Stimulated activated CD4-positive, alpha-beta T cell treated with anti-CD3 and anti-CD28 coated beads, Interleukin-1b, Interleukin-23, amount 100 ng/mL, for 48 hours (primary cell): Measurements from ENCODE around the gene CSNK1D.
A peak's percentile ranks its signal among the peaks of the same experiment; 100 is the strongest.

ENCODE experiments used
- DNase-seq: peaks from one replicate; pipeline ENCODE4 v3.0.0-alpha.2; 2020

Gene CSNK1D

DNA sequence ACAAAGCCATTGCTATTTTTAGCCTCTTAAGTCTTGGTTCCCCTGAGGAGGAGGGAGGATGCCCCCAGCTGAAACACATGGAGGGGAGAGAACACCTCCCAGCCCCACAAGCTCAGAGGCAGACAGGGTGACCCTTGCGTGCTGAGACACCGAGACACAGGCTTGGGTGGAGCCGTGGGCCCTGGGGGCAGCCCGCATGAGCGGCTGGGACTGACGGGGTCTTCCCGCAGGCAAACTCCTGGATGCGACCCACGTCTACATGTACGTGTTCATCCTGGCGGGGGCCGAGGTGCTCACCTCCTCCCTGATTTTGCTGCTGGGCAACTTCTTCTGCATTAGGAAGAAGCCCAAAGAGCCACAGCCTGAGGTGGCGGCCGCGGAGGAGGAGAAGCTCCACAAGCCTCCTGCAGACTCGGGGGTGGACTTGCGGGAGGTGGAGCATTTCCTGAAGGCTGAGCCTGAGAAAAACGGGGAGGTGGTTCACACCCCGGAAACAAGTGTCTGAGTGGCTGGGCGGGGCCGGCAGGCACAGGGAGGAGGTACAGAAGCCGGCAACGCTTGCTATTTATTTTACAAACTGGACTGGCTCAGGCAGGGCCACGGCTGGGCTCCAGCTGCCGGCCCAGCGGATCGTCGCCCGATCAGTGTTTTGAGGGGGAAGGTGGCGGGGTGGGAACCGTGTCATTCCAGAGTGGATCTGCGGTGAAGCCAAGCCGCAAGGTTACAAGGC is 34.9 kb downstream of the CSNK1D start:
- peak; percentile 74 for DNase-seq

DNA sequence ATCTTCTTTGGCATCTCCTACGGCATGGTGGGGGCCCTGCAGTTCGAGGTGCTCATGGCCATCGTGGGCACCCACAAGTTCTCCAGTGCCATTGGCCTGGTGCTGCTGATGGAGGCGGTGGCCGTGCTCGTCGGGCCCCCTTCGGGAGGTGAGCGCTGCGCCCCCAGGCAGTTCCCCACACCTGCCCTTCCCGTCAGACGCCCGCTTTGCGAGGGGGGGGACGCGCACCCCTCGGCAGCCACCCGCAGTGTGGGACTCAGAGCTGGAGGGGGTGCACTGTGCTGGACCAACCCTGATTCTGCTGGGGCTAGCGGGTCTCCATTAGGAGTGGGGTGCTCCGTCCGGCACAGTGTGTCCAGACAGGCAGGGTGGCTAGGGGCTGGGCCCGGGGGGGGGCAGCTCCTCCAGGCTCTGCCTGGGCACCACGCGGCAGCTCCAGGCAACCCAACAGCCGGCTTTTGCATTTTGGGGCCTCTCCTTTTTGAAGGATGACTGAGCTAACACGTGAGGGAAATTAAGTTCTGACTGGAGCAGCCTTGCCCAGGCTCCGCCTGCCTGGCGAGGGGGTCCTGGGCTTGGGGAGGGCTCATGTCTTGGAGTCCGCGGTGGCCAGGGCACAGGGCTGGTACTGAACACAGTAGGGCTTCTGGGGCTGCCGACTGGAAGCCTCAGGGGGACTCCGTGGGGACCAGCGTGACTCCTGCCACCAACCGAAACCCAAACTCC is 35.6 kb downstream of the CSNK1D start:
- no peak for DNase-seq

DNA sequence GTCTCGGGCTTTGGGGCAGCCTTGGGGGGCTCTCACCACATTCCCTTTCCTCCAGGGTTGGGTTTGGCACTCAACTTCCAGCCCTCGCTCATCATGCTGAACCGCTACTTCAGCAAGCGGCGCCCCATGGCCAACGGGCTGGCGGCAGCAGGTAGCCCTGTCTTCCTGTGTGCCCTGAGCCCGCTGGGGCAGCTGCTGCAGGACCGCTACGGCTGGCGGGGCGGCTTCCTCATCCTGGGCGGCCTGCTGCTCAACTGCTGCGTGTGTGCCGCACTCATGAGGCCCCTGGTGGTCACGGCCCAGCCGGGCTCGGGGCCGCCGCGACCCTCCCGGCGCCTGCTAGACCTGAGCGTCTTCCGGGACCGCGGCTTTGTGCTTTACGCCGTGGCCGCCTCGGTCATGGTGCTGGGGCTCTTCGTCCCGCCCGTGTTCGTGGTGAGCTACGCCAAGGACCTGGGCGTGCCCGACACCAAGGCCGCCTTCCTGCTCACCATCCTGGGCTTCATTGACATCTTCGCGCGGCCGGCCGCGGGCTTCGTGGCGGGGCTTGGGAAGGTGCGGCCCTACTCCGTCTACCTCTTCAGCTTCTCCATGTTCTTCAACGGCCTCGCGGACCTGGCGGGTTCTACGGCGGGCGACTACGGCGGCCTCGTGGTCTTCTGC is 36.3 kb downstream of the CSNK1D start:
- DNase-seq: no peak

DNA sequence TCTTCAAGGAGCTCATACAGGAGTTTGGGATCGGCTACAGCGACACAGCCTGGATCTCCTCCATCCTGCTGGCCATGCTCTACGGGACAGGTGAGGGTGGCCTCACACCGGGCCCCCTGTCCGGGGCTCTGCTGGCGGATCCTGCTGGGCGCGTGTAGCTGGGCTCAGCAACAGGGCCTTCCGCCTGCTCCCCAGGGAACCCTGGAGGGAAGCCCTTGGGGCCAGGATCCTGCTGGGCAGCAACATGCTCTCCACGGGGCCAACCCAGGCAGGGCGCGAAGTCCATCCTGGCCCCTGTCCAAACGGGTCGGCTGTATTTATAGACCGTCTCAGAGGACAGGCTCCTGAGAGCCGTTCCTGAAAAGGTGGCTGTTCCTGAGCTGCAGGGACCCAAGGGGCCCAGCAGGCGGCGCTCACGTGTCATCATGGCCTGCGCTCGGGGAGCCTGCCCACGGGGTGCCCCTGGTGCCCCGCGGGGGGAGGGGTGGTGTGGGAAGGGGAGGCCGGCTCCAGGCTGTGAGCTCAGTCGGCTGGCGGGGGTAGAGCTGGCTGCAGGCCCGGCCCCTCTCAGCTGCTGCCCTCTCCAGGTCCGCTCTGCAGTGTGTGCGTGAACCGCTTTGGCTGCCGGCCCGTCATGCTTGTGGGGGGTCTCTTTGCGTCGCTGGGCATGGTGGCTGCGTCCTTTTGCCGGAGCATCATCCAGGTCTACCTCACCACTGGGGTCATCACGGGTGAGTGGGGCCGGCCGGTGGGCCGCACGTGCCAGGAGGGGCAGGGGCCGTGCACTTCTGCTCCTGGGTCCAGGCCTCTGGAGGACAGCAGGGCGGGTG is 37.1 kb downstream of the CSNK1D start:
- peak; percentile 68 for DNase-seq

DNA sequence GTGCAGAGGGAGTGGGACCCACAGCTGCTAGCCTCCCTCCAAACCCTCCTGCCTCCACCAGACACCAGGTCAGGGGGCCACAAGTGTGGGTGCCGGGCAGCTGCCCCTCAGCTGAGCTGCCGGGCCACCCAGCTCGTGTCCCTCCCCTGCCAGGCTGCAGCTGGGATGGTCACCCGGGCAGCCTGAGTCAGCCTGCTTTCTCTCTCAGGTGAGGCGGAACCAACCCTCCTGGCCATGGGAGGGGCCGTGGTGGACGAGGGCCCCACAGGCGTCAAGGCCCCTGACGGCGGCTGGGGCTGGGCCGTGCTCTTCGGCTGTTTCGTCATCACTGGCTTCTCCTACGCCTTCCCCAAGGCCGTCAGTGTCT is 37.7 kb downstream of the CSNK1D start:
- no peak for DNase-seq

DNA sequence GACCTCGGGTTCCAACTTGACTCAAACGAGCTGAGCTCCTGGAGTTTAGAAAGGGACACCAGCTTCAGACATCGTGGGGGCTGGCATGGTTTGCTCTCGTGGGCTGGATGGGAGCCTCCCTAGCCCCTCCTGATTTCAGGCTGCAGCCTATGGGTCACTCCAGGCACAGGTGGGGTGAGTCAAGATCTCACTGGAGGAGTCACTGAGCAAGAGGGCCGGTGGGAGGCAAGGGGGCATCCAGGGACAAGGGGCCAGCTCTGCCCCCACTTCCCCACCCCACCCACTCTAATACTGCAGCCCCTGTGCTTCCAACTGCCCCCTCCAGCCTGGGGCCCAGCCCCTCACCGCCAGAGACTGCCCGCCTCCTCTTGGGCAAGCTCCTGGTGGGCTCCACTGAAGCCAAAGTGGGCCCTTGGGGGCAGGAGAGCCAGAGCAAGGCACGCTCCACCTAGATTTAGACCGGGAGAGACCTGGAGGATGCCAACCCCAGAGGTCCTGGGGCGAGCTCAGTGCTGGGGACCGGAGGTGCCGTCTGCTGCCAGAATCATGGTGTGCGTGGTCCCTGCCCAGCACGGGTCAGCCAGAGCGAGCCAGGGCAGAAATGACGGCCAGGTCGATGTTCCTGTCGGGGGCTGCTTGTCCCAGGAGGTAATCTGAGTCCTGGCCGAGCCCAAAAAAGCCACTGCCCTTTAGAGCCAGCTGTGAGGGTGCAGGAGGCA is 38.3 kb downstream of the CSNK1D start:
- DNase-seq: no peak

DNA sequence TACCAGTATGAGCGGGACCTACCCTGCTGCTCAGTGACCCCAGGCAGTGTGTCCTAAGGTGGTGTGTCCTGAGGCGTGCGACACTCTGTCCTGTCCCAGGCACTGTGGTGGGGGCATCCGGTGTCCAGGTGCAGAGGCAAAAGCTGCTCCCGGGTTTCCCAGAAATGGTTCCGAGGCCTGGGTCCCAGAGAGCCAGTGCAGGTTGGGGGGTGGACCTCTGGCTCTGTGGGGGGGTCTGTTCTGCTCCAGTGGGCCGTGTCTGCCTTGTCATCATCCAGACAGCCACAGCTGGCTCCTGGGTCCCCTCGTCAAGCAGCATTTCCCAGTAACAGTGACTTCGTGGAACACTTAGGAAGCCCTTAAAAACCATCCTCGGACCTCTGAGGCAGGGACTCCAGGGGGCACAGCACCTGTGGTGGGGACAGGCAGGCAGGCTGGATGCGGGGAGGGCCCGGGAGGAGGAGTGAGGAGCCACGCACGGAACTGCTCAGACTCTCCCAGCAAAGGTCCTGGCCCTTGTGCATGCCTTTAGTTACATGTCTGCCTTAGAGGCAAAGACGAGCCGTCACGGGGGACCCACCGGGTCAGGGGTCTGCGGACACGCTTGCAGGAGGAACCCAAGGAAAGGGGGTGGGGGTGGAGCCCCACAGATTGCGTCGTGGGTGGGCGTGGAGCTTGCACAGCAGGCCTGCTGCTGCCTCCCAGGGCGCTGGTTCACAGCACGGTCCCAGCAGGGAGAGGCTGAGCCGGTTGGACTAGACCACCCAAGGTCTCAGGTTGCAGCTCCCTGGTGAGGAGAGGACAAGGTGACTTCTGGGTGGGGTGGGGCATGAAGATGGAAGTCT is 39.1 kb downstream of the CSNK1D start:
- no peak for DNase-seq

DNA sequence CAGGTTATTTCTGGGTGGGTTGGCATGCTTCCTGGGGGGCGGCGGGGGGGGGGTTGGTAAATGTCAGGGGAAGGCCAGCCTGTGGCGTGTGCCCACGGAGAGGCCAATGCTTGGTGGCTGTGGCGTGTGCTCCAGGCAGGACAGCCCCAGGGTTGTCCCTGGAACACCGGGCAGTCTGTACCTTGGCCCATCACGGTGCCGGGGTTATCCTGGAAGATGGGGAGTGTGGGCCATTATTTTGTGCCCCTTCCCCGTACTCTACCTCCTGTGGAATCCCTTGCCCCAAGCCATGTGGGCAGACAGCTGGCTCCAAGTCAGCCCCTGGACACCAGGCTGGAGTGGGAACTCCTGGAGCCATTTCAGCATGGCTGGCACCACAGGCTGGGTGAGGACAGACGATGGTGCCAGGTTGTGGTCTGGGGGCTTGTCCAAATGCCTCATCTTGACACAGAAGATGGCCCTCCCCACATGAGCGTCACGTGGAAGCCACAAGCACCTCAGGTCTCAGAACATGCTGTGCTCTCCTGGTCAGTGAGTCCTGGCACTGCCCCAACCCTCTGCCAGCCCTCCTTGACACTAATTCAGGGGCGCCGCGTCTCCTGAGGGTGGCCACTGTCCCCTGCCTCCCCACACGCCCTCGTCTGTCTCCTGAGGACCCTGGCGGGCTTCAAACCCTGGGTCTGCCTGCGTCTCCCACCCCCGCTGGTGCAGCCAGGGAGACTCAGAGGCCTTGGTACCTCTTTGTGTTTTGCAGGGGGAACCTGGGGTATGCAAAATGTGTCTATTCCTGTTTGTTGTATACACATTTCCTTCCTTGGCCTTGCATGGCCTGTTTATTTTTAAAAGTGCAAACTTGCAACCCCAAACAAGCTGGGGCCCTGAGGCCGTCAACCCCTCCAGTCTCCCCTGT is 40.4 kb downstream of the CSNK1D start:
- no peak for DNase-seq

DNA sequence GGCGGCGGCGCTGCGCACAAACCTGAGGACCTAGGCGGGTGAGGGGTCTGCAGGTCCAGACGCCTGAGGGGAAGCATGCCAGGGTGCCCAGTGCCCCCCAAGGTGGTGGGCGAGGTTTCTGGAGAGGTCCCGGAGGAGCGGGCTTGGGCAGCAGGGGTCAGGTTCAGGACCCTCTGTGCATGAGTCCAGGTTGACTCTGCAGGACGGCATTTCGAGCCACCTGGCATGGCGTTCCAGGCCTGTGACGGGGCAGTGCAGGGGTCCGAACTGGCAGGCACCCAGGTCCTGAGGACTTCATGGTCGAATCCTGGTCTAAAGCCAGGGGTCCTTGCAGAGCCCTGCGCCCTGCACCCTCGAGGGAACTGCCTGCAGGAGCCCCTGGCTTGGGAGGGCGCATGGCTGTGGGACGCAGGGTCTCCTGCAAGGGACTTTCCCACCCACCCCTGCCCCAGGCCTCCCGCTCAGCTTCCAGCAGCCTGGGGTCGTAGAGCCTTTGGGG is 41.1 kb downstream of the CSNK1D start:
- DNase-seq: no peak

DNA sequence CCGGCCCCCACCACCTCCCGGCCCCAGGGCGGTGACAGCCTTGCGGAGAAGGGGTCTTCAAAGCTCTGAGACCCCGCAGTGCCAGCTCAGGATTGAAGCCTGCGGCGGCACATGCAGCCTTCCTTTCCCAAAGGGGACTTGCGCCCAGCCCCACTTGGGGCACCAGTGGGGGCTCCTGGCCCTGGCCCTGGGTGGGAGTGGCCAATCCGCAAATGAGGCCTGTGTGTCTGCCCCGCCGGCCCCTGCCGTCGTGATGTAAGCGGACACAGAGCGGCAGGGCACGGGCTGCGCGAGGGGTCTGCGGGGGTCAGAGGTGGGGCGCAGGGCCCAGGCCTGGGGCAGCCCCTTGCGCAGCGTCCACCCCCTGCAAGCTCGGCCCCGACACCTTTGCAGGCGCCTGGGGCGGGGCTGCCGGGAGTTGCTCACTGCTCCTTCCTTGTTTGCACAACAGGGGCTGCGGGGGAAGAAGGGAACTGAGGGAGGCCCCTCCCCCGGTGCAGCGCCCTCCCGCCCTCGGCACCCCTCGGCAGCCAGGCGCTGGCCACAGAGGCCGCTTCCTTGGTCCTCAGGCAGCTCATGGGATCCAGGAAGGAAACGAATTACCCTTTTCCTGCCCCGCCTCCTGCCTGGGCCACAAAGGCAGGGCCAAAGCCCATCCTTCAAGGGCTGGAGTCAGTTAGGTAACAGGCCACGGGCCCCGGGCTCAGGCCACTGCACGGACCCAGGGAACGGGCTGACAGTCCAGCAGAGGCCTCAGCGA is 41.8 kb downstream of the CSNK1D start:
- DNase-seq: no peak

DNA sequence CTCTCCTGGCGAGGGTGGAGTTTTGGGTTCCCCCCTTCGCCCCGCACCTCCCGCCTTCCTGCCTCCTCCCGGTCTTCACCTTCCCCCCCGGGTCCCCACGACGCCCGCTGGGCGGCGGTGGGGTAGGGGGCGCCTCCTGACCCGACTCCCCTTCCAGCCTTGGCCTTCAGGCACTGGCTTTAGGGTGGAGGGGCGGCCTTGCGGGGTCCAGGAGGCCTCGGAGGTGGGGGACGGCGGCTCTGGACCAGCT is 42.3 kb downstream of the CSNK1D start:
- DNase-seq: no peak

DNA sequence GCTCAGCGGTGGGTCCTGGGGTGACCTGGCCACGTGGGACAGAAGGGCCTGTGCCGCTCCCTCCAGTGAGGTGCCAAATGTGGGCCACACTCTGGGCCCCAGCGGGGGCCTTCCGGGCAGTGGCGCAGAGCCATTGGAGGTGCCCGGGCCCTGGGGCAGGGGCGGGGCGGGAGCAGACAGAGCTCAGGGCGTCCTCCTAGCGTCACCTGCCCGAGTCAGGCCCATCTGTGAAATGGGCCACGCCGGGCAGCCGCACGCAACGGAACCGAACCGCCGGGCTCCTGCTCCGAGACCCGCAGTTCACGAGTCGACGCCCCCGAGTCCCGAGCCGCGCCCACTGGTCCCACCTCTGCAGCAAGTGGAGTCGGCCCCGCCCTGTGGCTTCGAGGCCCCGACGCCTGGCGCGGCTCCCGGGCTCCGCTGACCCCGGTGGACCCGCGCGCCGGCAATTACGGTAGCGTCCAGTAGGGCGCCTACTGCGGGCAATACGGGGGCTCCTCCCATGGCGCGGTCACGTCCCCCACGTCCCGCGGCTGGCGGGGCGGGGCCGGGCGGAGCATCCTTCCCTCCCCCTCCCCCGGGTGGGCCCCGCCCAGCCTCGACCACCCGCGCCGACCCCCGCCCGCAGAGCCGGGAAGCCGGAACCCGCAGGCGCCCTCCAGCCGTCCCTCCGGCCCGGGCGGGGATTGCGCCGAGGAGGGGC is 42.7 kb downstream of the CSNK1D start:
- DNase-seq: peak; percentile 63

DNA sequence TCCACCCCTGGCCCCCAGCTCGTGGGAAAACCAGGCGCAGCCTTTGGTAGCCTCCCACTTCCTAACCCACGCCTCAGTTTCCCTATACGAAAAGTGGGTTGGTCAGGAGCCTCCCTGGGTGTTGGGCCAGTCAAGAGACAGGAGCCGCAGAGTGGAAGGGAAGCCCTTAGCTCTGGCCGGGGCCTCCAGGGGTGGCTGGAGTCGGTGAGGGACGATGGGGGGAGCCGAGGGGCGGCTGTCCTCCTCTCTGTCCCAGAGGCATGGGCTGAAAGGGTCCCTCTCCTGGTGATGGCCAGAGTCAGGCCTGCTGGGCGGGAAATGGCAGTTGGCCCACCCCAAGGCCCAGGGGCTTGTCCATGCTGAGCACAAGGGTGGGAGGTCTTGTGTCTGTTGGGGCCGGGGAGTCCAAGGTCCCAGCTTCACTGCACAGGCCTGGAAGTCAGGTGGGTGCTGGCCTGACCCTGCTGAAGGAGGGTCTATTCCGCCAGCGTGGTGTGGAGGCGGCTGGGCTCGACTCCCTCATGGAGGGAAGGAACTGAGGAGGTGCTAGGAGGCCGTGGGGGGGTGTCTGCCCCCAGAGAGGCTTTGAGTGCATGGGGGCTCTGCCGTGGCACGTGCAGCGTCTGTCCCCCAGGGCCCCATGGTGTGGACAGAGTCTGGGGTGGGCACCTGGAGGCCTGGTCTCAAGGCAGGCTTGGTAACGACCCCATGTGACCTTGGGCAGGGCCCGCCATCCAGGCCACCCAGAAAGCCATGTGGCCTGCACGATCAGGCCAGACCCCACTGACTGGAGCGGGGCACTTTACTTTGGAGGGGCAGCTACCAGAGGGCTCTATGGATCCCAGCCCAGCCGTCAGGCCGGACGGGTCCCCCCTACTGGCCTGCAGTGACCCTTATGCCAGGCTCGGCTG is 43.5 kb downstream of the CSNK1D start:
- no peak for DNase-seq

DNA sequence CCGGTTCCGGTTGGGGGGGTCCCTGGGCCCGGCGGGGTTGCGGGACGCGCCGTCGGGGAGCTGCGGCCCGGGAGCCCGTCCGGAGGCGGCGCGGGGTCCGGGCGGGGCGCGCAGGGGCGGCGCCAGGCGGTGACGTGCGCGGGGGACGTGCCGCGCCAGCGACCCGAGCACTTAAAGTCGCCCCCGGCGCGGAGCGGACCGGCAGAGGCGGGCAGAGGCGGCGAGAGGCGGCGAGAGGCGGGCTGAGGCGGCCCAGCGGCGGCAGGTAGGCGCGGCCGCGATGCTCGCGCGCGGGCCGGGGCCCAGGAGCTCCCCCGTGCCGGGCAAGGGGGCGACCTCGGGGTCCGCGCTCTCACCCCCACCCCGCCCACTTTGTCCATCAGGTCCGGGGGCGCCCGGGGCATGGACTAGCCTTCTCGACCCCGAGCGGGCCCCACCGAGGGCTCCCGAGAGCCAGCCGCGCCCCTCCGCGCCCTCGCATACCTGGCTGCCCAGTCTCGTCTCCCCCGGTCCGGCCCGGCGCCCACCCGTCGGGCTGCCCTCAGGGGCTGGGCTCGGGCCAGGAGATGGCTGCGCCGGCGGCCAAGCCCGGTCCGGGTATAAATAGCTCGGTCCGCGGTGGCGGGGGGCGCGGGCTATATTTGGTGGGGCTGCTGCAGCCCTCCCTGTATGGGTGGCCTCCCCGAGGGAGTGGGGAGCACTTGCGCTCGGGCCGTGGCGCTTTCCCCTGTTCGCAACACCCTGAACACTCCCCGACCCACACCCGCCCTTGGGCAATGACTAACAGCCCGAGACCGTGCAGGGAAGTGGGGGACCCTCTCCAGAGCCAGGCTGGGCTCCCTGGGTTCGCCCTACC is 44.4 kb downstream of the CSNK1D start, which contains the start of gene SLC16A3:
SLC16A3 (plus strand) TSS at position 201 of the 856 bp plus-strand sequence. CDS start 6,967 bp downstream, outside the sequence.
- DNase-seq: peak; percentile 49

DNA sequence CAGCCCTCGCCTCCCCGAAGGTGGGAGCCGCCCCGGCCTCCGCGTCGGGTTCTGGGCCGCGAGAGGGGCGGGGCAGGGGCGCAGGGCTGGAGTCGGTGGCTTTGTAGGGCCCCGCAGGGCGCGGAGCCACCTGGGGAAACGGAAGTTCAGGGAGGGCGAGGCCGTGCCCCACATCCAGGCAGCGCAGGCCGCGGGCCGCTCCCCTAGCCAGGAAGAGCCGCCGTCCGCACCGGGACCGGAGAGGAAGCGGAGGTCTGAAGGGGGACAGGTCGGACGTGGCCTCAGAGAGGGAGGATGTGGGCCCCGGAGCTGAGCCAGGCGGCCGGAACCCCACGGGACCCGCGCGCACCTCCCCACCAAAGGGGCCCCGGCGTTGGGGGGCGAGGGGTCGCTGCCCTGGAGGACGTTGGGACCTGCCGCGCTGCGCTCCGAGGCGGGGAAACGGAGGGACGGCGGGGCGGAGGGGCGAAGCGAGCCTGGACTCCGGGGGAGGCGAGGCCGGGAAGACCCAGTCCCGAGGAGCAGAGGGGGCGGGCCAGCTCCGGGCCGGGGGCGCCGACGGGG is 45.1 kb downstream of the CSNK1D start:
- peak; percentile 54 for DNase-seq

DNA sequence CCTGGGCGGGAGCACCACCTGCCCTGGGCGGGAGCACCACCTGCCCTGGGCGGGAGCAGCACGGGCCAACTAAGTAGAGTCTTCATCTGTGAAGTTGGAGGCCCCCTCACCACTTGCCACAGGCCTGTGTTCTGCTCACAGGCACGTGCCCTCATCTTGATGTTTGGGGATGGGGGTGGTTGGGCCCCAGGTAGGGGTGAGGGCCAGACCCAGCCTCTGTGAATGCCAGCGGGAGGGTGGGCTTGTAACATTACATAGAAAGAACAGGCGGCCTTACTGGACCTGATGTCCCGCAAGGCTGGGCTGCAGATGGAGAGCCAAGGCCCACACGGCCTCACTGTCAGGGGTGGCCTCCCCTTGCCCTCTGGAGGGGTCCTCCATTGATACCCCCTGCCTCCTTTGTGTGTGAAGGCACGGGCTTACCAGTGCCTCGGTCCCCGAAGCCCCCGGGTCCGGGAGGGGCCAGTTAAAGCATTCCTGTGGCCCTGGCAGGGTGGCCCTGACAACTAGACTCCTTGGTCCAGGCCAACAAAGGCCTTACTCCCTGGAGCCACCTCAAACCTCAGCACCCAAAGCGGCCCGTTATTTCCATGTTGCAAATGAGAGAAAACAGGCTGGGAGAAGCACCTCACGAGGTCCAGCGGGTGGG is 45.7 kb downstream of the CSNK1D start:
- DNase-seq: no peak
